NK-92 treated with Interleukin-12 subunit alpha and Interleukin-12 subunit beta, amount 100 ng/mL, for 24 hours (cell line): Measurements from ENCODE around the gene TMCC2.

Experiments used
- DNase-seq: peaks from one replicate; lab custom pipeline; 2025; lab: John Stamatoyannopoulos, UW

TMCC2 gene

GRCh38 chr1:205260948-205261732 is 33.4 kb downstream of the TMCC2 start:
- peak; percentile 31 for DNase-seq

GRCh38 chr1:205261946-205262691 is 34.4 kb downstream of the TMCC2 start:
- no peak for DNase-seq

GRCh38 chr1:205262731-205263171 is 35.0 kb downstream of the TMCC2 start:
- DNase-seq: no peak

- no peak for DNase-seq
Measured at GRCh38 chr1:205263580-205264190, 35.9 kb downstream of the TMCC2 start.

GRCh38 chr1:205266611-205267305 is 39.0 kb downstream of the TMCC2 start:
- no peak for DNase-seq

- DNase-seq: no peak
Measured at GRCh38 chr1:205267306-205267902, 39.7 kb downstream of the TMCC2 start.

- DNase-seq: no peak
Measured at GRCh38 chr1:205268846-205269680, 41.3 kb downstream of the TMCC2 start.

GRCh38 chr1:205269711-205270110 is 42.0 kb downstream of the TMCC2 start:
- no peak for DNase-seq

- no peak for DNase-seq
Measured at GRCh38 chr1:205270271-205270670, 42.5 kb downstream of the TMCC2 start.

- no peak for DNase-seq
Measured at GRCh38 chr1:205270764-205271163, 43.0 kb downstream of the TMCC2 start.

- DNase-seq: no peak
Measured at GRCh38 chr1:205271277-205271676, 43.5 kb downstream of the TMCC2 start.

- no peak for DNase-seq
Measured at GRCh38 chr1:205271745-205272144, 44.0 kb downstream of the TMCC2 start.

- DNase-seq: no peak
Measured at GRCh38 chr1:205272536-205272935, 44.8 kb downstream of the TMCC2 start.

GRCh38 chr1:205273551-205273982 is 45.8 kb downstream of the TMCC2 start:
- peak; percentile 55 for DNase-seq

GRCh38 chr1:205274041-205274691 is 46.4 kb downstream of the TMCC2 start:
- DNase-seq: no peak

- DNase-seq: no peak
Measured at GRCh38 chr1:205275133-205275532, 47.4 kb downstream of the TMCC2 start.

GRCh38 chr1:205275916-205276688 is 48.4 kb downstream of the TMCC2 start:
- no peak for DNase-seq

- DNase-seq: no peak
Measured at GRCh38 chr1:205276689-205277065, 48.9 kb downstream of the TMCC2 start.

GRCh38 chr1:205279986-205280385 is 52.2 kb downstream of the TMCC2 start:
- DNase-seq: no peak
